IMR-90 (cell line): Measurements from ENCODE around the gene SAMD10. TPM values are rescaled to one million over a fixed set of nuclear protein-coding genes. Genes with fewer than 3 reads are reported as not detected.
"Not testable (repeated sequence)": the region's sequence is repeated elsewhere in the genome, so short reads cannot be mapped to it uniquely, and the experiment has no call there.

Experiments
- ATAC-seq: fragments of 200-7000 bp; cut with Tn5 transposase; 2 replicates; pipeline ENCODE4 v1.9.1; 2020; ENCODE audit warnings: low read depth, mild to moderate bottlenecking, moderate library complexity
- BruUV-seq: library from RNA; stranded (reverse); fragments of 400-500 nt; replicated peaks from 2 replicates; lab custom pipeline; 2021; lab: Mats Ljungman, UMichigan
- CTCF ChIA-PET: fragments of 300-600 bp; formaldehyde crosslinking; extraction: SDS; loops from one replicate; lab custom pipeline; 2021; ENCODE audit warnings: antibody characterized with exemption; lab: Yijun Ruan, JAX
- POLR2A ChIA-PET: fragments of 300-600 bp; sonication (Branson Sonifier 250); formaldehyde crosslinking; loops from one replicate; lab custom pipeline; 2022; ENCODE audit warnings: antibody characterized with exemption; ENCODE audit not compliant: unreplicated experiment; lab: Charles Lee
- DNase-seq: peaks from one replicate; pipeline ENCODE4 v3.0.0; 2013
- H2AFZ ChIP-seq: replicated peaks from 2 replicates; pipeline ENCODE3; 2013; ENCODE audit warnings: low read length, mild to moderate bottlenecking; ENCODE audit not compliant: poor library complexity
- H2AK5ac ChIP-seq: 2 replicates; pipeline ENCODE4 v1.6.1; 2013; ENCODE audit warnings: low read depth, low read length, inconsistent platforms
- H2AK9ac ChIP-seq: replicated peaks from 2 replicates; pipeline ENCODE3; 2013; ENCODE audit warnings: mild to moderate bottlenecking, low read depth, low read length, moderate library complexity; ENCODE audit not compliant: poor library complexity
- H2BK120ac ChIP-seq: 2 replicates; pipeline ENCODE4 v1.6.1; 2013; ENCODE audit warnings: low read depth, low read length, inconsistent platforms
- H2BK15ac ChIP-seq: 3 replicates; pipeline ENCODE4 v1.6.1; 2013; ENCODE audit warnings: low read depth, low read length, inconsistent platforms
- H2BK20ac ChIP-seq: 2 replicates; pipeline ENCODE4 v1.6.1; 2013; ENCODE audit warnings: low read depth, mild to moderate bottlenecking, inconsistent platforms, low read length, moderate library complexity
- H2BK5ac ChIP-seq: 2 replicates; pipeline ENCODE4 v1.6.1; 2013; ENCODE audit warnings: mild to moderate bottlenecking, low read depth, low read length, inconsistent platforms; ENCODE audit not compliant: poor library complexity, severe bottlenecking
- H3K14ac ChIP-seq: replicated peaks from 2 replicates; pipeline ENCODE4 v1.6.1; 2013; ENCODE audit warnings: low read depth, low read length, inconsistent platforms
- H3K18ac ChIP-seq: 2 replicates; pipeline ENCODE4 v1.6.1; 2013; ENCODE audit warnings: low read depth, low read length, control low read depth
- H3K23ac ChIP-seq: 2 replicates; pipeline ENCODE4 v1.6.1; 2013; ENCODE audit warnings: low read depth, low read length, inconsistent platforms
- H3K27ac ChIP-seq: 2 replicates; pipeline ENCODE4 v1.5.1; 2013; ENCODE audit warnings: mild to moderate bottlenecking, control low read depth, low read length; ENCODE audit not compliant: insufficient read depth
- H3K27me3 ChIP-seq: 2 replicates; pipeline ENCODE4 v1.6.1; 2013; ENCODE audit warnings: low read length; ENCODE audit not compliant: control insufficient read depth, insufficient read depth
- H3K36me3 ChIP-seq: 2 replicates; pipeline ENCODE4 v1.6.1; 2013; ENCODE audit warnings: low read length, mixed read lengths; ENCODE audit not compliant: control insufficient read depth, insufficient read depth
- H3K4ac ChIP-seq: 2 replicates; pipeline ENCODE4 v1.6.1; 2013; ENCODE audit warnings: low read depth, low read length, inconsistent platforms
- H3K4me1 ChIP-seq: 2 replicates; pipeline ENCODE4 v1.6.1; 2013; ENCODE audit warnings: low read length, mixed read lengths; ENCODE audit not compliant: control insufficient read depth, insufficient read depth
- H3K4me2 ChIP-seq: 2 replicates; pipeline ENCODE4 v1.6.1; 2013; ENCODE audit warnings: low read depth, mild to moderate bottlenecking, control low read depth, low read length, moderate library complexity
- H3K4me3 ChIP-seq: 2 replicates; pipeline ENCODE4 v1.5.1; 2013; ENCODE audit warnings: low read depth, mild to moderate bottlenecking, control low read depth, low read length, moderate library complexity; ENCODE audit not compliant: insufficient read depth
- H3K56ac ChIP-seq: 2 replicates; pipeline ENCODE4 v1.6.1; 2013; ENCODE audit warnings: low read length, inconsistent platforms; ENCODE audit not compliant: insufficient read depth; ENCODE audit errors: extremely low read depth
- H3K79me1 ChIP-seq, 2 experiments: 2 replicates each; pipeline ENCODE4 v1.6.1; 2013; ENCODE audit warnings: low read length in 2 of 2, inconsistent platforms in 1 of 2, low read depth in 1 of 2
- H3K9ac ChIP-seq: 2 replicates; pipeline ENCODE4 v1.6.1; 2013; ENCODE audit warnings: low read depth, low read length, control low read depth
- H3K9me1 ChIP-seq: 2 replicates; pipeline ENCODE4 v1.6.1; 2013; ENCODE audit warnings: low read length, inconsistent platforms; ENCODE audit not compliant: insufficient read depth
- H3K9me3 ChIP-seq: 2 replicates; pipeline ENCODE4 v1.6.1; 2013; ENCODE audit warnings: low read length; ENCODE audit not compliant: control insufficient read depth, insufficient read depth
- H4K20me1 ChIP-seq: 2 replicates; pipeline ENCODE4 v1.6.1; 2013; ENCODE audit warnings: low read length, inconsistent platforms; ENCODE audit not compliant: insufficient read depth
- H4K5ac ChIP-seq: 2 replicates; pipeline ENCODE4 v1.6.1; 2013; ENCODE audit warnings: mild to moderate bottlenecking, low read depth, low read length, control low read depth
- H4K8ac ChIP-seq, 2 experiments: 2 replicates each; pipeline ENCODE4 v1.6.1; 2013; ENCODE audit warnings: low read depth in 2 of 2, low read length in 2 of 2, control low read depth in 1 of 2, inconsistent platforms in 1 of 2
- H4K91ac ChIP-seq: 2 replicates; pipeline ENCODE4 v1.6.1; 2013; ENCODE audit warnings: low read depth, low read length, inconsistent platforms; ENCODE audit not compliant: insufficient read depth
- WGBS, 2 experiments: methylation state at CpG; one replicate each; pipeline versions ENCODE4 v1.1.5 to v1.1.7; 2013; ENCODE audit warnings: missing lambda C conversion rate in 2 of 2; ENCODE audit not compliant: insufficient read length in 1 of 2; ENCODE audit errors: extremely low coverage in 2 of 2; 5-methylcytosine and 5-hydroxymethylcytosine counted together
- dilution Hi-C: fragments of 300-500 bp; cut with HindIII; formaldehyde crosslinking; loops from one replicate; pipeline ENCODE4 v1.14.3; 2018; ENCODE audit warnings: low sequenced_read_pairs; ENCODE audit not compliant: unreplicated experiment
- in situ Hi-C: fragments of 300-500 bp; cut with MboI; formaldehyde crosslinking; loops from 3 replicates; pipeline ENCODE4 v1.14.3; 2019; ENCODE audit warnings: low sequenced_read_pairs, inconsistent platforms, mixed read lengths
- intact Hi-C: fragments of 100-400 bp; cut with micrococcal nuclease; formaldehyde crosslinking; loops from 2 replicates; pipeline ENCODE4 v1.10.0; 2022
- polyA plus RNA-seq, 3 experiments: library from polyadenylated mRNA; depleted of rRNA; stranded (reverse); fragments of >200 nt; gene quantifications; 2 replicates each; pipeline ENCODE4 v1.2.3, GENCODE V29; 2012; ENCODE audit warnings: low replicate concordance in 1 of 3
- total RNA-seq: library from RNA; depleted of rRNA; stranded (reverse); fragments of >200 nt; gene quantifications from 2 replicates; pipeline ENCODE4 v1.2.3, GENCODE V29; 2012

Gene SAMD10
- total and polyA plus RNA-seq, 2 of the 4 experiments (the other 2 are of a cell fraction): 0.54 to 4.1 TPM

DNA sequence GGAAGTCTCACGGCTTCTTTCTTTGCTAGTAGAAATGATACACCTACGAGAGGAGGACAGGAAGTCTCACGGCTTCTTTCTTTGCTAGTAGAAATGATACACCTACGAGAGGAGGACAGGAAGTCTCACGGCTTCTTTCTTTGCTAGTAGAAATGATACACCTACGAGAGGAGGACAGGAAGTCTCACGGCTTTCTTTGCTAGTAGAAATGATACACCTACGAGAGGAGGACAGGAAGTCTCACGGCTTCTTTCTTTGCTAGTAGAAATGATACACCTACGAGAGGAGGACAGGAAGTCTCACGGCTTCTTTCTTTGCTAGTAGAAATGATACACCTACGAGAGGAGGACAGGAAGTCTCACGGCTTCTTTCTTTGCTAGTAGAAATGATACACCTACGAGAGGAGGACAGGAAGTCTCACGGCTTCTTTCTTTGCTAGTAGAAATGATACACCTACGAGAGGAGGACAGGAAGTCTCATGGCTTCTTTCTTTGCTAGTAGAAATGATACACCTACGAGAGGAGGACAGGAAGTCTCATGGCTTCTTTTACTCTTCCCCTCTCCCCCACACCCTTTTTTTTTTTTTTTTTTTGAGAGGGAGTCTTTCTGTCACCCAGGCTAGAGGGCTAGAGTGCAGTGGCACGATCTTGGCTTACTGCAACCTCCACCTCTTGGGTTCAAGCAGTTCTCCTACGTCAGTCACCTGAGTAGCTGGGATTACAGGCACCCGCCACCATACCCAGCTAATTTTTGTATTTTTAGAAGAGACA lies 33.1 kb upstream of the SAMD10 start:
- H3K23ac ChIP-seq, H3K4ac ChIP-seq, H3K4me2 ChIP-seq, H3K27ac ChIP-seq, DNase-seq, H2BK20ac ChIP-seq, H3K18ac ChIP-seq, in situ Hi-C loops, dilution Hi-C loops, H3K14ac ChIP-seq, H4K5ac ChIP-seq, H4K91ac ChIP-seq, H3K4me3 ChIP-seq, H4K8ac ChIP-seq, H2AK5ac ChIP-seq, H3K27me3 ChIP-seq, BruUV-seq, H2AFZ ChIP-seq, H2AK9ac ChIP-seq, H3K9me3 ChIP-seq, H3K9ac ChIP-seq, ATAC-seq, H2BK5ac ChIP-seq, H2BK120ac ChIP-seq, intact Hi-C loops, H2BK15ac ChIP-seq, H3K56ac ChIP-seq, CTCF ChIA-PET, POLR2A ChIA-PET: not testable (repeated sequence)
- WGBS, 2 experiments: no CpG with 5 or more reads among the region's 20 CpGs
- peaks cover 13% of the 10 kb centered on the region for H3K9me1 ChIP-seq
- peaks cover 27 to 50% of the 10 kb centered on the region in 2 experiments for H3K79me1 ChIP-seq
- peaks cover 39% of the 10 kb centered on the region for H3K36me3 ChIP-seq
- H3K4me1 ChIP-seq: peaks cover 13% of the 10 kb centered on the region; the same call in 1 of the 2 replicates
- H4K20me1 ChIP-seq: peaks cover 20% of the 10 kb centered on the region
